ENCODE measurements around the gene IRF2BP1. TPM values are rescaled to one million over a fixed set of nuclear protein-coding genes. Genes with fewer than 3 reads are reported as not detected.

Gene IRF2BP1
- total RNA-seq, 1 donor: 17.3 TPM

DNA sequence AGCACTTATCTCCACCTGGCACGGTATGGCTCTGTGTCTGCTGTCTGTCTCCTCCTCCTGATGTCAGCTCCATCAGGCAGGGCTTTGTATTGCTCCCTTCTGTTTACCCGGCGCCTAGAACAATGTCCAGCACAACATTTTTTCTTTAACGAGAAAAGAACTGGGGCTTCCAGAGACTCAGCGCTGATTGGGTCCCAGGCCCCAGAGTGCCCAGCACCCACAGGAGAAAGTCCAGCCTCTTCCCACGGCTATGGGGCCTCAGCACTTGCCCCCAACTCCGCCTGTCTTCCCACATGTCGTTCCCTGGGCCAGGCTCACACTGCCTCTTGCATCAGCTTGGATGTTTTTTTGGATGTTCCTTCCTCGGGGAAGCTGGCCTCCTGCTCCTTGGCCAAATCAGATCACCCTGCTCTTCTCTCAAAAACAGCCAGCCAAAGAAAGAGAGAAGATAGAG is 9.6 kb upstream of the IRF2BP1 start:
- Histone ChIP-seq H3K4me3 (ENCODE audit: low read length) (no peak overlapping the region), H3K27me3 (ENCODE audit: insufficient read depth, low read length) (no peaks in the 10 kb centered on the region), H3K9me3 (ENCODE audit: low read depth, low read length) (no peaks in the 10 kb centered on the region), H3K4me1 (ENCODE audit: insufficient read depth, low read length) (peaks cover 7% of the 10 kb centered on the region)

DNA sequence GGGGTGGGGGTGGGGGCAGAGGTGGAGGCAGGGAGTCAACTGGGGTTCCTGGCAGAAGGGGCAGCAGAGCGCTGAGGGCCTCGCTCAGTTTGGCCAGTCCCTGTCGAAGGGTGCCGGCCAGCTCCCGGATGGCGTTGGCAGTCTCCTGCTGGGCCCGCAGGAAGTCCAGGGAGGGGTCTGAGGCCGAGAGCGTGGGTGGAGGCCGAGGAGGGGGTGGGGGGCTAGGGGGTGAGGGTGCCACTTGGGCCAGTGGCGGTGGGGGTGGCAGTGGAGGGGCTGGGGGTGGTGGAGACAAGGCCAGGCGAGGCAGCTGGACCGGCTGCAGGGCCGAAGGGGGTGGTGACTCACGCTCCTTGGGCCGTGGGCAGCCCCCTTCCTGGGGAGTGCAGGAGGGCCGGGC is 4.9 kb upstream of the IRF2BP1 start:
- no peaks in the 10 kb centered on the region for H3K27me3 ChIP-seq (ENCODE audit: insufficient read depth, low read length)
- peaks cover 5% of the 10 kb centered on the region for H3K4me1 ChIP-seq (ENCODE audit: insufficient read depth, low read length)
- H3K4me3 ChIP-seq (ENCODE audit: low read length): no peak overlapping the region
- H3K9me3 ChIP-seq (ENCODE audit: low read depth, low read length): no peaks in the 10 kb centered on the region

GRCh38 chr19:45889210-45889885 is 3.4 kb upstream of the IRF2BP1 start:
- Histone ChIP-seq H3K9me3 (ENCODE audit: low read depth, low read length) (no peaks in the 10 kb centered on the region), H3K27me3 (ENCODE audit: insufficient read depth, low read length) (no peaks in the 10 kb centered on the region), H3K4me1 (ENCODE audit: insufficient read depth, low read length) (peaks cover 18% of the 10 kb centered on the region), H3K4me3 (ENCODE audit: low read length) (no peak overlapping the region)

GRCh38 chr19:45887200-45887710 is 1.3 kb upstream of the IRF2BP1 start:
- Histone ChIP-seq H3K27me3 (ENCODE audit: insufficient read depth, low read length) (no peaks in the 10 kb centered on the region), H3K9me3 (ENCODE audit: low read depth, low read length) (no peaks in the 10 kb centered on the region), H3K4me1 (ENCODE audit: insufficient read depth, low read length) (peaks cover 35% of the 10 kb centered on the region), H3K4me3 (ENCODE audit: low read length) (peak overlapping the region; percentile 65)

DNA sequence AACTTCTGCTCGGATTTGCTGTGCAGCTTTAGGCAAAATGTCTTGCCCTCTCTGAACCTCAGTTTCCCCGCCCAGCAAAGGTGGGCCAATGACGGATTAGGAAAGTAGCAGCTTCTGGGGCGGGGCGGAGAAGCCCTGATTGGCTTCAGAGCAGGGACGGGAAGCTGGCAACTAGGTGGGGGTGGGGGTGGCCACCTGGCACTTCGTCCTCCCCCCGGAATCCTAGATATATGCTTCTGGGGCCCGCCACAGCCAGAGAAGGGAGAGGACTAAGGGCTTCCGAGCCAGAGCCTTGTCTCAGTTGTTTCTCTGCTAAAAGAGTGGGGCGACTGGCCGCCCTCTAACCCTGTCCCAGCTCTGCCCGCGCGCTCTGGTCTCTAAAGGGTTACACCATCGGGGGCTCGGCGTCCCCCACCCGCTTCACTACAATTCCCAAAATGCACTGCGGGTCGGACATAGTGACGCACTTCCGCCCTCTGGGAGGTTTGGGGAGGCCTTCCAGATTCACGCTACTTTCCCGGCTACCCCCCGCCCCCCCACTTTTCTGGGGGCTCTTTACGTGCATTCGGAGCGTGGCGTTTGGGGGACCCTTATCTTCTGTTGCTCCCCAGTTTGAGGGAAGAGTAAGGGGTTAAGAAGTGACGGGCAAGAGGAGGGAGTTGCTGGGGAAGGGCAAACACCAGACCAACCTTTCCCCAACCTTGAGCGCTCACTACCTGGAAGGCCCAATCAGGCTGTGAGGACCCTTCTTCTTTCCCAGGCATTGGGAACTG is 672 bp upstream of the IRF2BP1 start:
- Histone ChIP-seq H3K9me3 (ENCODE audit: low read depth, low read length) (no peaks in the 10 kb centered on the region), H3K27me3 (ENCODE audit: insufficient read depth, low read length) (no peaks in the 10 kb centered on the region), H3K4me1 (ENCODE audit: insufficient read depth, low read length) (peaks cover 35% of the 10 kb centered on the region), H3K4me3 (ENCODE audit: low read length) (peak overlapping the region; percentile 65)

- H3K4me3 ChIP-seq (ENCODE audit: low read length): peak overlapping the region; percentile 65
Measured at GRCh38 chr19:45884682-45885555, 1.0 kb downstream of the IRF2BP1 start.

GRCh38 chr19:45883881-45884681 is 1.9 kb downstream of the IRF2BP1 start:
- H3K9me3 ChIP-seq (ENCODE audit: low read depth, low read length): no peaks in the 10 kb centered on the region
- peaks cover 35% of the 10 kb centered on the region for H3K4me1 ChIP-seq (ENCODE audit: insufficient read depth, low read length)
- H3K27me3 ChIP-seq (ENCODE audit: insufficient read depth, low read length): no peaks in the 10 kb centered on the region
- no peak overlapping the region for H3K4me3 ChIP-seq (ENCODE audit: low read length)

More at GRCh38 chr19:45884682-45885555, 1.0 kb downstream of the IRF2BP1 start:
- H3K27me3 ChIP-seq (ENCODE audit: insufficient read depth, low read length): no peaks in the 10 kb centered on the region
- H3K9me3 ChIP-seq (ENCODE audit: low read depth, low read length): no peaks in the 10 kb centered on the region
- peaks cover 35% of the 10 kb centered on the region for H3K4me1 ChIP-seq (ENCODE audit: insufficient read depth, low read length)

DNA sequence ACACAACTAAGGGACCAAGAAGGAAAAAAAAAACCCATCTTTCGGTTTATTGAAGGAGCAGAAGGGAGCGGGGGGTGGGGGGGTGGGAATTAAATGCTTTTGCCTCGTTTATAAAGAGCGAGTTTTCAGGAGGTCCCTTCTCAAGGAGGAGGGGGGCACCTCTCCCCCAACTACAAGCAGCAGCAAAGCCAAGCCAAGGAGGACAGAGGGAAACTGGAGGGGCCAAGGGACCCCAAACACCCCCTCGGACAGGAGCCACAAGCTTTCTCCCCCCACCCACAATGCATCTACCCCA is 2.4 kb downstream of the IRF2BP1 start:
- Histone ChIP-seq H3K27me3 (ENCODE audit: insufficient read depth, low read length) (no peaks in the 10 kb centered on the region), H3K4me1 (ENCODE audit: insufficient read depth, low read length) (peaks cover 35% of the 10 kb centered on the region), H3K9me3 (ENCODE audit: low read depth, low read length) (no peaks in the 10 kb centered on the region), H3K4me3 (ENCODE audit: low read length) (no peak overlapping the region)

DNA sequence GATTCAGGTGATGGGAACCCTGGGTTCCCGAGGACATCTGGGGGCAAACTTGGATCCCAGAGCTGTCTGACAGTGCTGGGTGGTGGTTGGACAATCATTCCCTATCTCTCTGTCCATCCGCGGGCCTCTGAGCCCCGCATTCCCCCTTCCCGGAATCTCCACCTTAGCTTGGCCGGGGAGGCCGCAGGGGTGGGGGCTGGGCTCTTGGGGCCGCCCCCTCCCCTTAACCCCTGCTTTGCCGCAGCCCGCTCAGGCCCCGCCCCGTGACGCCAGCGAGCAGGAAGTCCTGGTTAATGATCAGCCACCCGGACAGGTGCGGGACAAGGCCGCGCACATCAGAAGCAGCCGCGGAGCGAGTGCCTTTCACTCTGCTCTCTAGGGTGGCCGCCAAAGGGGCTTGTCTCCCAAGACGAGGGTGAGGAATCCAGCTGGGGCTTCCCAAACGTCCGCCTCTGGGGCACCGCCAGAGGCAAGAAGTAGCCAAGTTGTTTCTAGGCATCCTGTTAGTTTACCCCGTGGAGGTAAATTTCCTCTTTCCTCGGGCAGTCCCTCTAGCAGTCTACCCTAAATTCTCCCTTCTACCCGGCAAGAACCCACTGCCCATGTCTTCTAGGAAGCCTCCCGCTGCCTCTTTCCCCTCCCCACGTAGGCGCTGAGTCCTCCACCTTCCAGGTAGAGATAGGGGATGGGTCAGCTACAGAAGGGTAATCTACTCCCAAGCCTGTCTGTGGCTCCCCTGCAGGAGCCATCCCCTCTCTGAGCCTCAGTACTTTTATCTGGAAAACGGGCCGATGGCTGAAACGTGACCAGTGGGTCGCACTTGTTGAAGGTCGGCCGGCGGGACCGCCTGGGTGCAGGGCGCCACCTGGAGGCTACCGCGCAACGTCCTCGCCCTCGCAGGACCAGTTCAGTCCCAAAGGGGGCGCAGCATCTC is 3.0 kb downstream of the IRF2BP1 start:
- peaks cover 35% of the 10 kb centered on the region for H3K4me1 ChIP-seq (ENCODE audit: insufficient read depth, low read length)
- peak overlapping the region; percentile 15 for H3K4me3 ChIP-seq (ENCODE audit: low read length)
- H3K27me3 ChIP-seq (ENCODE audit: insufficient read depth, low read length): no peaks in the 10 kb centered on the region

GRCh38 chr19:45881909-45882528 is 3.9 kb downstream of the IRF2BP1 start:
- Histone ChIP-seq H3K4me1 (ENCODE audit: insufficient read depth, low read length) (peaks cover 33% of the 10 kb centered on the region), H3K9me3 (ENCODE audit: low read depth, low read length) (no peaks in the 10 kb centered on the region), H3K4me3 (ENCODE audit: low read length) (no peak overlapping the region), H3K27me3 (ENCODE audit: insufficient read depth, low read length) (peaks cover 3% of the 10 kb centered on the region)

More for the DNA sequence above, 3.0 kb downstream of the IRF2BP1 start:
- no peaks in the 10 kb centered on the region for H3K9me3 ChIP-seq (ENCODE audit: low read depth, low read length)

- peaks cover 33% of the 10 kb centered on the region for H3K4me1 ChIP-seq (ENCODE audit: insufficient read depth, low read length)
- no peaks in the 10 kb centered on the region for H3K9me3 ChIP-seq (ENCODE audit: low read depth, low read length)
- H3K4me3 ChIP-seq (ENCODE audit: low read length): no peak overlapping the region
- peaks cover 6% of the 10 kb centered on the region for H3K27me3 ChIP-seq (ENCODE audit: insufficient read depth, low read length)
Measured at GRCh38 chr19:45881082-45881908, 4.6 kb downstream of the IRF2BP1 start.

GRCh38 chr19:45879971-45880370 is 6.0 kb downstream of the IRF2BP1 start:
- peaks cover 14% of the 10 kb centered on the region for H3K27me3 ChIP-seq (ENCODE audit: insufficient read depth, low read length)

More at GRCh38 chr19:45879971-45880370, 6.0 kb downstream of the IRF2BP1 start:
- H3K9me3 ChIP-seq (ENCODE audit: low read depth, low read length): no peaks in the 10 kb centered on the region
- peaks cover 28% of the 10 kb centered on the region for H3K4me1 ChIP-seq (ENCODE audit: insufficient read depth, low read length)
- H3K4me3 ChIP-seq (ENCODE audit: low read length): no peak overlapping the region

Data from mononuclear cell (primary cell).